ENCODE results near the gene PRC1. TPM values are rescaled to one million over a fixed set of nuclear protein-coding genes. Genes with fewer than 3 reads are reported as not detected.
"Not testable (repeated sequence)": the region's sequence is repeated elsewhere in the genome, so short reads cannot be mapped to it uniquely, and the experiment has no call there.

The PRC1 gene
- total RNA-seq, 1 experiment from 2014 or later = 342 TPM

DNA sequence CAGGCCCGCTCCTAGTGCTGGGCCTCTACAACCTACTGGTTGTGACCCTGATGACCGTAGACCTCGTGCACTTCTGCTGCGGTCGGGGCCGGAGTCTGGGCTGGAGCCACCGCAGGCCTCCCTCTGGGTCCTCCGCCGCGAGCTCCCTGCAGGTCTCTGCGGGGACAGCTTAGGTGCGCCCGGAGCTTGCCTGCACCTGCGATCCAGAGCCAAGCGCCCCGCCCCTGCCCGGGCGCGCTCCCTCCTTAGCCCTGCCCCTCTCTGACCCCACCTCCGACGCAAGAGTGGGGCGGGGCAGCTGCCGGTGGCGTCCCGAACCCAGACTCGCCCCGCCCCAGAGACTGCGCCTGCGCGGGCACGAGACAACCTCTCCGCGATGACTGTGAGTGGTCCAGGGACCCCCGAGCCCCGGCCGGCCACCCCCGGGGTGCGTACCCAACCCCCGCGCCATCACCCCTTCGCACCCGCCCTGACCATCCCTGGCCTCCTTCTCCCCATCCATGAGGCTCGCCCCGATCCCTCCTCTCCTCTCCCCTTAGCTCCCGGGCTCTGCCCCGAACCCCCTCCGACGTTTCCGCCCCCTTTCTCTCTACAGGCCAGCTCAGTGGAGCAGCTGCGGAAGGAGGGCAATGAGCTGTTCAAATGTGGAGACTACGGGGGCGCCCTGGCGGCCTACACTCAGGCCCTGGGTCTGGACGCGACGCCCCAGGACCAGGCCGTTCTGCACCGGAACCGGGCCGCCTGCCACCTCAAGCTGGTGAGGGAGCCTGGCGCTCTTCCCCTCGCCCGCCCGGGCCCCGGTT is 59.2 kb downstream of the PRC1 start, which contains the start of gene UNC45A:
UNC45A (plus strand) TSS at position 337 of the 803 bp plus-strand sequence; CDS start at position 377, 40 bp downstream.
- peak; percentile 82 for DNase-seq (ENCODE audit: low read depth)

- peak; percentile 80 for DNase-seq (ENCODE audit: low read depth)
These were observed 59.9 kb downstream of the PRC1 start for GRCh38 chr15:90934256-90934948.

- DNase-seq (ENCODE audit: low read depth) = no peak
These were observed 61.0 kb downstream of the PRC1 start for GRCh38 chr15:90933301-90933700.

DNA sequence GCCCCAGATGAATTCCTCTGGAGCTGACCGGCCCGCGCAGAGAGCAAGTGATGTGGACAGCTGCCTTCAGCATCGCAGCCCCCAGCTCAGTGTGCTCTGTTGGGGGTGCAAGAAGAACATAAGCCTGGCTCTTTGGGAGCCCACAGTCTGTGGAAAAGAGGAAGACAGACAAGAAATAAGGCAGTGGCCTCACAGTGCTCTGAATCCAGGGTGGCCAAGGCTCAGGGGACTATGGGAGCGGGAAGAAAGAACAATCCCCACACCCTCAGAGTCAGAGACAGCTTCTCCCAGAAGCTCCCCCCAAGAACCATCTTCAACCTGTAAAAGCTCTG is 61.7 kb downstream of the PRC1 start:
- no peak for DNase-seq (ENCODE audit: low read depth)

- peak; percentile 87 for DNase-seq (ENCODE audit: low read depth)
These were observed 62.3 kb downstream of the PRC1 start, which contains the start of gene HDDC3 for GRCh38 chr15:90931828-90932659. Gene HDDC3, minus strand, starts transcription at chr15:90932549. Its CDS starts 9 bp downstream, at chr15:90932540.

DNA sequence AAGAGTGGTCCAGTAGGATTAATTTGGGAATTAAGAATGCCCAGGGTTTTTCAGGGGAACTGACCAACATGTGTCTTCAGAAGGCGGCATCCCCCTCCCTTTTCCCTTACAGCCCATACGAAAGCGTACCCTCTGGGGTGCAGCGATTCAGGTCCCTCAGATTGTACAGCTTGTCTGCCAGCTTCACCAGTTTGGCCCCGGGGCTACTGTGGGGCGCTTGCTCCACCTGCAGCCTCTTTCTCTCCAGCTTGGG is 62.8 kb downstream of the PRC1 start:
- no peak for DNase-seq (ENCODE audit: low read depth)

GRCh38 chr15:90930861-90931574 is 63.3 kb downstream of the PRC1 start:
- DNase-seq (ENCODE audit: low read depth) = peak; percentile 27

DNA sequence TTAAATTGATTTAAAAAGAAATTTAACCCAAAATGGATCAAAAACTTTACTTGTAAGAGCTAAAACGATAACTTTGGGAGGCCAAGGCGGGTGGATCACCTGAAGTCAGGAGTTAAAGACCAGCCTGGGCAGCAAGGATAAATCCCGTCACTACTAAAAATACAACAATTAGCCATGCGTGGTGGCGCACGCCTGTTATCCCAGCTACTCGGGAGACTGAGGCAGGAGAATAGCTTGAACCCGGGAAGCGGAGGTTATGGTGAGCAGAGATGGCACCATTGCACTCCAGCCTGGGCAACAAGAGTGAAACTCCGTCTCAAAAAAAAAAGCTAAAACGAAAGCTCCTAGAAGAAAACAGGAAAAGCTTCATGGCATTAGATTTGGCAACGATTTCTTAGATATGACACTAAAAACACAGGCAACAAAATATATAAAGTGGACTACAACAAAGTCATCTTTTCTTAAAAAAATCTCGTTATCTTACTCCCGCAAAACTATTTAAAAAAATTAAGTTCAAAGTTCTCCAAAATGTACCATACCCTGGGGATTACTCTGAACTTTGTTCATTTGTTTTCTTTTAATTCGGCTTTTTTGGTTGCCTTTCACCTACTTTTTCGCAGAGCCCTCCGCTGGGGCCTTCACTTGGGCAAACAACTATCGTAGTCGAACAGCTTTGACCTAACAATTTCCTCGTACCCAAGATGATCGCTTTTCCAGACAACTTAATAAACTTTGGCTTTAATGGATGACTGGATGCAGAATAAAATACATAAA is 64.9 kb downstream of the PRC1 start:
- DNase-seq (ENCODE audit: low read depth) = no peak

DNA sequence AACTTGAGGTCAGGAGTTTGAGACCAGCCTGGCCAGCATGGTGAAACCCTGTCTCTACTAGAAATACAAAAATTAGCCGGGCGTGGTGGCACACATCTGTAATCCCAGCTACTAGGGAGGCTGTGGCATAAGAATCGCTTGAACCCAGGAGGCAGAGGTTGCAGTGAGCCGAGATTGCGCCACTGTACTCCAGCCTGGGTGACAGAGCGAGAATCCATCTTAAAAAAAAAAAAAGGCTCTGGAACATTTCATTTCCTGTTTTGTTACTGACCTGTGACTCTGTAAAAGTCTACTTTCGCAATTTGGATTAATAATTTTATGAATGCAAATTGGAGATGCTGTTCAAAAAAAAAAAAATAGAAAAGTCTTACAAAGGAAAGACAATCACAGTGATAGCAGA is 66.2 kb downstream of the PRC1 start:
- not testable (repeated sequence) for DNase-seq (ENCODE audit: low read depth)

DNA sequence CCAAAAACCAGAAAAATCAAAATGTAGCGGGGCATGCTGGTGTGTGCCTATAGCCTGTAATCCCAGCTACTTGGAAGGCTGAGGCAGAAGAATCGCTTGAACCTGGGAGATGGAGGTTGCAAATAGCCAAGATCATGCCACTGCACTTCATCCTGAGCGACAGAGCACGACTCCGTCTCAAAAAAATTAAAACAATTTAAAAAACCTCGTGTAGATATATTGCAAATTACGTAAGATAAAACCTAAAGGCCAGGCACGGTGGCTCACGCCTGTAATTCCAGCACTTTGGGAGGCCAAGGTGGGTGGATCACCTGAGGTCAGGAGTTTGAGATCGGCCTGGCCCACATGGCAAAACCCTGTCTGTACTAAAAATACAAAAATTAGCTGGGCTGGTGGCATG is 67.6 kb downstream of the PRC1 start:
- DNase-seq (ENCODE audit: low read depth) = not testable (repeated sequence)

GRCh38 chr15:90924375-90924774 is 70.0 kb downstream of the PRC1 start:
- no peak for DNase-seq (ENCODE audit: low read depth)

- DNase-seq (ENCODE audit: low read depth) = not testable (repeated sequence)
These were observed 71.5 kb downstream of the PRC1 start for GRCh38 chr15:90922712-90923322.

- no peak for DNase-seq (ENCODE audit: low read depth)
These were observed 72.4 kb downstream of the PRC1 start for GRCh38 chr15:90921887-90922286.

GRCh38 chr15:90918835-90919234 is 75.5 kb downstream of the PRC1 start:
- DNase-seq (ENCODE audit: low read depth) = no peak

DNA sequence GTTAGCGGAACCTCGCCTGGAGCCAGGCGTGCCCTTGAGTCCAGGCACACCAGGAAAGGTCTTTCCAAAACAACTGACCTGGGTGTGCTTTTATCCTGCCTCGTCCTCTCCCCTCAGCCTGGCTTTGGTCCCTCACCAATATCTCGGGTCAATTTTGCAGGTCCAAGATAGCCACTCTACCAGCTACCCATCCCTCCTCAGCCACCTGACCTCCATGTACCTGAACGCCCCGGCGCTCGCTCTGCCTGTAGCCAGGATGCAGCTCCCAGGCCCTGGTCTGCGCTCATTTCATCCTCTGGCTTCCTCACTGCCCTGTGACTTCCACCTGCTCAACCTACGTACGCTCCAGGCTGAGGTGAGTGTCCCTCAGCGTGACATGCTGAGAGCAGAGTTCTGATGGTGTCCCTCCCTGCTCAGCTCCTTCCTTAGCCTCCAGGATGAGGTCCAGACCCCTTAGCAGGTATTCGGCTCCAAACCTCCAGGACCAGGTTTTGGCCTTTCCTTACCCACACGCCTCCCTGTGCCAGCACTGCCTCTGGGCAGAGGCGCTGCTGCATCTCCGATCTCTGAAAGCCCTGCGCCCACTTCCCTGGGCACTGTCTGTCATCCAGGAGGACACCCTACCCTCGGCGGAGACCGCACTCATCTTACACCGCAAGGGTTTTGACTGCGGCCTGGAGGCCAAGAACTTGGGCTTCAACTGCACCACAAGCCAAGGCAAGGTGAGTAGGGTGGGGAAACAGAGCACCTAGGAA is 76.1 kb downstream of the PRC1 start:
- no peak for DNase-seq (ENCODE audit: low read depth)

DNA sequence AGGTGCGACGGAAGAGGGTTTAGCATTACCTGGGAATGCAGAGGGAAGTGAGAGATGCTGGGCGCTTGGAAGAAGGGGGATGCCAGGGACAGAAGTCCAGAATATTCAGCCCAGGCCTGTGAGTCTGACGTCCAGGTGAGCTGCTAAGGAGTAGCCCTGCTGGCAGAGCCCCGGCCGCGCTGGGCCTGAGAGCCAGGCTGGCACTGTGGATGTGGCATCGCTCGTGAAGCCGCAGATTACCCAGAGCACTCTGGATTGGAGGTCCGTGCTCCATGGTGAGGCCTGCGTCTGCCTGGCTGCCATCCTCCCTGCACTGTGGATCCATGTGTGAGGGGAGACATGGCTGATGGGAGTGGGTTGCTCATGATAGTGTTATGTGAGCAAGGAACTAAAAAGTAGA is 76.8 kb downstream of the PRC1 start:
- no peak for DNase-seq (ENCODE audit: low read depth)

DNA sequence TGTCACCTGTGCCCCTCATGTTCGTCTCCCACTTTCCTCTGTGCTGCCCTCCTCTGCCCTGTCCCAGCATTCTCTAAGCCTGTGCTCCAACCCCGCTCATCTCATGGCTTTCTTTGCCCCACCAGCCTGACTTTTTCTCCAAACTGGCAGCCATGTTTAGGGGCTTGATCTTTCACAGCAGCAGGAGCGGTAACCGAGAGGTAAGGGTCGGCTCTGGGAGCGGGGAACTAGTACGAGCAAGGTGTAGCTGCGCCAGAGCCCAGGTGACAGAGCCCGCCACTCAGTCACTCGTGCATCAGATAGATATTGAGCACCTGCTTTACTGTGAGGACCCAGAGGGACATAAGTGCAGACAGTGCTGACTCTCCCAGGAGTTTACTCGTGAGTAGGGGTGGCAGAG is 77.9 kb downstream of the PRC1 start:
- DNase-seq (ENCODE audit: low read depth) = no peak
